Measurements from ENCODE around the gene RANBP1.

The RANBP1 gene

GRCh38 chr22:20093418-20094196 lies 22.3 kb upstream of the RANBP1 start:
- no peak for TF ChIP-seq TCF12 (IDR thresholded peaks at IDR 0.05; ENCODE audit: low read depth)
- no peak for TF ChIP-seq EGR1 (IDR thresholded peaks at IDR 0.05)
- TF ChIP-seq FOXM1 (IDR thresholded peaks at IDR 0.05; ENCODE audit: borderline replicate concordance, low read depth), result no peak
- no peak for TF ChIP-seq MAX (IDR thresholded peaks at IDR 0.05)
- no peak for TF ChIP-seq CEBPB (IDR thresholded peaks at IDR 0.05)
- no peak for TF ChIP-seq REST (IDR thresholded peaks at IDR 0.05; ENCODE audit: low read depth)
- no peak for TF ChIP-seq NFIC (IDR thresholded peaks at IDR 0.05)
- TF ChIP-seq TAF1 (IDR thresholded peaks at IDR 0.05; ENCODE audit: low read depth), result no peak
- TF ChIP-seq RAD21 (IDR thresholded peaks at IDR 0.05; ENCODE audit: low read depth), result no peak
- TF ChIP-seq USF1 (IDR thresholded peaks at IDR 0.05), result no peak
- no peak for TF ChIP-seq TEAD4 (IDR thresholded peaks at IDR 0.05)
- no peak for TF ChIP-seq EP300 (IDR thresholded peaks at IDR 0.05; ENCODE audit: borderline replicate concordance)
- TF ChIP-seq YY1 (IDR thresholded peaks at IDR 0.05; ENCODE audit: low read depth), result no peak
- TF ChIP-seq ZBTB7A (IDR thresholded peaks at IDR 0.05; ENCODE audit: low read depth), result no peak
- TF ChIP-seq CREB1 (IDR thresholded peaks at IDR 0.05; ENCODE audit: low read depth), result no peak

- no peak for TF ChIP-seq CEBPB (IDR thresholded peaks at IDR 0.05)
- no peak for TF ChIP-seq MAX (IDR thresholded peaks at IDR 0.05)
- no peak for TF ChIP-seq TAF1 (IDR thresholded peaks at IDR 0.05; ENCODE audit: low read depth)
- no peak for TF ChIP-seq TEAD4 (IDR thresholded peaks at IDR 0.05)
- TF ChIP-seq YY1 (IDR thresholded peaks at IDR 0.05; ENCODE audit: low read depth), result no peak
- no peak for TF ChIP-seq EGR1 (IDR thresholded peaks at IDR 0.05)
- no peak for TF ChIP-seq ZBTB7A (IDR thresholded peaks at IDR 0.05; ENCODE audit: low read depth)
- TF ChIP-seq USF1 (IDR thresholded peaks at IDR 0.05), result no peak
- no peak for TF ChIP-seq EP300 (IDR thresholded peaks at IDR 0.05; ENCODE audit: borderline replicate concordance)
- TF ChIP-seq CREB1 (IDR thresholded peaks at IDR 0.05; ENCODE audit: low read depth), result no peak
- TF ChIP-seq TCF12 (IDR thresholded peaks at IDR 0.05; ENCODE audit: low read depth), result no peak
- no peak for TF ChIP-seq REST (IDR thresholded peaks at IDR 0.05; ENCODE audit: low read depth)
- no peak for TF ChIP-seq RAD21 (IDR thresholded peaks at IDR 0.05; ENCODE audit: low read depth)
- no peak for TF ChIP-seq NFIC (IDR thresholded peaks at IDR 0.05)
- TF ChIP-seq FOXM1 (IDR thresholded peaks at IDR 0.05; ENCODE audit: borderline replicate concordance, low read depth), result no peak
These were observed 21.6 kb upstream of the RANBP1 start for GRCh38 chr22:20094197-20094807.

GRCh38 chr22:20095521-20095920 lies 20.4 kb upstream of the RANBP1 start:
- TF ChIP-seq USF1 (IDR thresholded peaks at IDR 0.05) (no peak), FOXM1 (IDR thresholded peaks at IDR 0.05; ENCODE audit: borderline replicate concordance, low read depth) (no peak), CREB1 (IDR thresholded peaks at IDR 0.05; ENCODE audit: low read depth) (no peak), TEAD4 (IDR thresholded peaks at IDR 0.05) (no peak), EGR1 (IDR thresholded peaks at IDR 0.05) (no peak)

- TF ChIP-seq YY1 (IDR thresholded peaks at IDR 0.05; ENCODE audit: low read depth) (no peak), USF1 (IDR thresholded peaks at IDR 0.05) (no peak), CREB1 (IDR thresholded peaks at IDR 0.05; ENCODE audit: low read depth) (no peak), NFIC (IDR thresholded peaks at IDR 0.05) (no peak), MAX (IDR thresholded peaks at IDR 0.05) (no peak), TEAD4 (IDR thresholded peaks at IDR 0.05) (no peak), RAD21 (IDR thresholded peaks at IDR 0.05; ENCODE audit: low read depth) (no peak), EGR1 (IDR thresholded peaks at IDR 0.05) (no peak), TAF1 (IDR thresholded peaks at IDR 0.05; ENCODE audit: low read depth) (no peak), REST (IDR thresholded peaks at IDR 0.05; ENCODE audit: low read depth) (no peak), EP300 (IDR thresholded peaks at IDR 0.05; ENCODE audit: borderline replicate concordance) (no peak), ZBTB7A (IDR thresholded peaks at IDR 0.05; ENCODE audit: low read depth) (no peak), CEBPB (IDR thresholded peaks at IDR 0.05) (no peak), FOXM1 (IDR thresholded peaks at IDR 0.05; ENCODE audit: borderline replicate concordance, low read depth) (no peak)
These were observed 19.1 kb upstream of the RANBP1 start for GRCh38 chr22:20096574-20097420.
